ENCODE results near the gene UQCR10.
"Not testable (repeated sequence)": the region's sequence is repeated elsewhere in the genome, so short reads cannot be mapped to it uniquely, and the experiment has no call there.

UQCR10 gene

GRCh38 chr22:29750559-29751538 is 16.3 kb upstream of the UQCR10 start:
- CTCF ChIA-PET, result no interaction called here
- POLR2A ChIA-PET (ENCODE audit: low non-redundant PET), result no interaction called here
- TF ChIP-seq, protein P1, sequence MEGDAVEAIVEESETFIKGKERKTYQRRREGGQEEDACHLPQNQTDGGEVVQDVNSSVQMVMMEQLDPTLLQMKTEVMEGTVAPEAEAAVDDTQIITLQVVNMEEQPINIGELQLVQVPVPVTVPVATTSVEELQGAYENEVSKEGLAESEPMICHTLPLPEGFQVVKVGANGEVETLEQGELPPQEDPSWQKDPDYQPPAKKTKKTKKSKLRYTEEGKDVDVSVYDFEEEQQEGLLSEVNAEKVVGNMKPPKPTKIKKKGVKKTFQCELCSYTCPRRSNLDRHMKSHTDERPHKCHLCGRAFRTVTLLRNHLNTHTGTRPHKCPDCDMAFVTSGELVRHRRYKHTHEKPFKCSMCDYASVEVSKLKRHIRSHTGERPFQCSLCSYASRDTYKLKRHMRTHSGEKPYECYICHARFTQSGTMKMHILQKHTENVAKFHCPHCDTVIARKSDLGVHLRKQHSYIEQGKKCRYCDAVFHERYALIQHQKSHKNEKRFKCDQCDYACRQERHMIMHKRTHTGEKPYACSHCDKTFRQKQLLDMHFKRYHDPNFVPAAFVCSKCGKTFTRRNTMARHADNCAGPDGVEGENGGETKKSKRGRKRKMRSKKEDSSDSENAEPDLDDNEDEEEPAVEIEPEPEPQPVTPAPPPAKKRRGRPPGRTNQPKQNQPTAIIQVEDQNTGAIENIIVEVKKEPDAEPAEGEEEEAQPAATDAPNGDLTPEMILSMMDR (conservative IDR thresholded peaks at IDR 0.05; ENCODE audit: low read depth), result no peak
- DNase-seq (ENCODE audit: low spot score), result no peak
- H3K27ac ChIP-seq, result peak overlapping the region; percentile 34

- POLR2A ChIA-PET (ENCODE audit: low non-redundant PET), result no interaction called here
- DNase-seq (ENCODE audit: low spot score), result no peak
- CTCF ChIA-PET, result no interaction called here
- no peak overlapping the region for H3K27ac ChIP-seq
- TF ChIP-seq, protein P1 (conservative IDR thresholded peaks at IDR 0.05; ENCODE audit: low read depth), result no peak
Measured at GRCh38 chr22:29751669-29752068, 15.5 kb upstream of the UQCR10 start.

DNA sequence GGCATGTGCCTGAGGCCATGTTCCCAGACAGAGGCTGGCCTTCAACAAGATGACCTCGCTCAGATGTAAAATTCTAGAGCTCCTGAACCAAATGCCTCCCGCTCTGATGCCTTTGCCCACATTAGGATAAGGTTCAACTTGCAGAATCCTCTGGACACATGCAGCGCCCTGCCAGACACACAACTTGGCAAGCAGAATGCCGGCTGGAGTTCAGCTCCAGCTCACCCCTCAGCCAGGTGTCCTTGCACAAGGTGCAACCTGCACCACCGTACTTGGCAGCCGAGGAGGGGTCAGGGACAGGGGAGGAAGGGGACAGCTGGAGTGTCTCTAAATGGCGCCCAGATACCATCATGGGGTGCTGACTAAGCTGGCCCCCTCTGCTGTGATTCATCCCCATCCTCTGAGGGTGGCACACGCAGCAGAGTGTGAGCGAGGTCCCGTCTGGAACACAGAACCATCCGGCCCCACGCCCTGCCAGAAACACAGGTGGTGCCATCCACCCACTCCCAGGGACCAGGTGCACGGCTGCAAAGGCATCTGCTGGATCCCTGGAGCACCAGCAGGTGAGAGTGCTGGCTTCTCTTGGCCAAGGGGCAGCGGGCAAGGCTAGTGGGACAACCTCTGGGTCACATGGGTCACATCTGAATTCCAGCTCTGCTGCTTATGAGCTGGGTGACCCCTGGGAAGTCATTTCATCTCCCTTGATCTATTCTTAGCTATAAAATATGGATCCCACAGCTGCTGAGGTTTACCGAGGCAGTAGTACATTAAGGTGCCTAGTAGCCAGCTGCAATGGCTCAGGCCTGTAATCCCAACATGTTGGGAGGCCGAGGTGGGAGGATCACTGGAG is 13.1 kb upstream of the UQCR10 start:
- ChIA-PET CTCF (no interaction called here), POLR2A (ENCODE audit: low non-redundant PET) (no interaction called here)
- no peak for DNase-seq (ENCODE audit: low spot score)
- TF ChIP-seq, protein P1 (conservative IDR thresholded peaks at IDR 0.05; ENCODE audit: low read depth), result no peak
- peak overlapping the region; percentile 18 for H3K27ac ChIP-seq

GRCh38 chr22:29754658-29755395 is 12.3 kb upstream of the UQCR10 start:
- CTCF ChIA-PET; DNase-seq (ENCODE audit: low spot score): not testable (repeated sequence)
- POLR2A ChIA-PET (ENCODE audit: low non-redundant PET), result interaction anchor here (0.5 kb wide), 1 partner anchor 92 kb away, joined by 9 read pairs; no protein-coding TSS in a partner anchor
- H3K27ac ChIP-seq, result peak overlapping the region; percentile 18; the same call in 1 of the 2 replicates

DNA sequence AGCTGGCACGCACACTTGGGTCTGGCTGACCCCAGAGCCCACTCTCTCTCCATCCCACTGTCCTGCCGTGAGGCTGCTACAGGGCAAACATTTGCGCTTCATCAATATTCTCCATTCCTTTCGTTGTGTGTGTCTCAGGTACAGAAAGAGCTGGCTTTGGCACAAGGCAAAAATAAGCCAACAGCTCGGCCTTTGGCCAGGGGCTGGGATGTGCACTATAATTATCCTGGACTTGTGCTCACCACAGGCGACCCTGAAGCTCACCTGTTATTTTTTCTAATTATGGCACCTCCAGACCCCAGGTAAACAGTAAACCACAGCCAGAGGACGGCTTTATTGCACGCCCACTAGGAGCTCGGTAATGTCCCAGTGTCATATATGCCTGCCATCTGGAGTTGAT is 11.3 kb upstream of the UQCR10 start:
- ChIA-PET CTCF (no interaction called here), POLR2A (ENCODE audit: low non-redundant PET) (no interaction called here)
- H3K27ac ChIP-seq, result no peak overlapping the region
- TF ChIP-seq, protein P1 (conservative IDR thresholded peaks at IDR 0.05; ENCODE audit: low read depth), result no peak
- DNase-seq (ENCODE audit: low spot score), result no peak

GRCh38 chr22:29756341-29756740 is 10.8 kb upstream of the UQCR10 start:
- H3K27ac ChIP-seq, result 0 out of 2 replicates have a peak overlapping the region, but pooled peaks have one; percentile 21
- DNase-seq (ENCODE audit: low spot score), result no peak
- CTCF ChIA-PET, result no interaction called here
- POLR2A ChIA-PET (ENCODE audit: low non-redundant PET), result no interaction called here
- TF ChIP-seq, protein P1 (conservative IDR thresholded peaks at IDR 0.05; ENCODE audit: low read depth), result no peak

Data from RWPE1 (cell line).